Measurements from ENCODE around the gene UBAC1. TPM values are rescaled to one million over a fixed set of nuclear protein-coding genes. Genes with fewer than 3 reads are reported as not detected.

Gene UBAC1
- total and polyA plus RNA-seq, 10 of the 15 experiments (the other 5 are each of a cell fraction or from before 2014, with no cell fraction given) = 16.7 to 54.6 (median 38.5) TPM

GRCh38 chr9:136006169-136006568, 45.0 kb upstream of the UBAC1 start:
- Histone ChIP-seq H3K27ac (ENCODE audit: control insufficient read depth, insufficient read depth) (no peak overlapping the region), H3K4me1 (ENCODE audit: control insufficient read depth, insufficient read depth, low read length) (no peaks in the 10 kb centered on the region), H2AFZ (ENCODE audit: control insufficient read depth, low read depth, low read length) (no peak overlapping the region), H4K20me1 (ENCODE audit: control insufficient read depth, insufficient read depth) (no peaks in the 10 kb centered on the region; the same call in 1 of the 2 replicates), H3K9me3 (replicated peaks; ENCODE audit: control insufficient read depth, insufficient read depth, low read length) (no peaks in the 10 kb centered on the region), H3K9ac (ENCODE audit: control insufficient read depth, insufficient read depth, low read length) (no peak overlapping the region), H3K4me2 (ENCODE audit: control insufficient read depth, insufficient read depth) (no peak overlapping the region), H3K79me2 (ENCODE audit: control insufficient read depth, insufficient read depth, low read length) (no peaks in the 10 kb centered on the region), H3K4me3 (no peak overlapping the region), H3K27me3 (replicated peaks in 1 of 2; ENCODE audit: control insufficient read depth in 2 of 2, insufficient read depth in 2 of 2, low read length in 1 of 2) (no peaks in the 10 kb centered on the region), H3K36me3 (ENCODE audit: control insufficient read depth in 2 of 2, insufficient read depth in 2 of 2, low read length in 1 of 2) (no peaks in the 10 kb centered on the region; a peak in 1 of 4 replicates)
- ATAC-seq = no peak
- RAD21 ChIA-PET (ENCODE audit: unreplicated experiment) = no interaction called here
- CTCF ChIA-PET = no interaction called here
- POLR2A ChIA-PET = no interaction called here
- in situ Hi-C loops (cut with MboI) = no loop called here
- no peak for FAIRE-seq
- DNase-seq (ENCODE audit: low read depth, low spot score) = no peak
- 56% methylated on average over 7 of the region's 7 CpGs for WGBS (ENCODE audit: insufficient coverage, insufficient replicate concordance, low lambda C conversion rate, missing lambda C conversion rate)
- intact Hi-C loops (cut with micrococcal nuclease; ENCODE audit: unreplicated experiment) = no loop called here
- TF ChIP-seq FOXK2 (IDR thresholded peaks at IDR 0.05) (no peak), ZSCAN29 (IDR thresholded peaks at IDR 0.05) (no peak), TCF7 (IDR thresholded peaks at IDR 0.05; ENCODE audit: borderline replicate concordance) (no peak), KAT2A (conservative IDR thresholded peaks at IDR 0.05; ENCODE audit: control insufficient read depth, low read depth, low read length) (no peak), CBX5 (IDR thresholded peaks at IDR 0.05; ENCODE audit: low read depth) (no peak)
- BruUV-seq (replicated peaks) = no TSS peak
- SMC1A ChIA-PET (ENCODE audit: uncharacterized antibody, unreplicated experiment) = no interaction called here

GRCh38 chr9:136004712-136005111, 43.5 kb upstream of the UBAC1 start:
- ATAC-seq (no peak), FAIRE-seq (no peak), DNase-seq (ENCODE audit: low read depth, low spot score) (no peak)
- no peak overlapping the region for H3K9ac ChIP-seq (ENCODE audit: control insufficient read depth, insufficient read depth, low read length)
- no peak overlapping the region for H3K4me2 ChIP-seq (ENCODE audit: control insufficient read depth, insufficient read depth)
- H4K20me1 ChIP-seq (ENCODE audit: control insufficient read depth, insufficient read depth) = no peaks in the 10 kb centered on the region; the same call in 1 of the 2 replicates
- in situ Hi-C loops (cut with MboI) = no loop called here
- SMC1A ChIA-PET (ENCODE audit: uncharacterized antibody, unreplicated experiment) = no interaction called here
- BruUV-seq (replicated peaks) = no TSS peak
- no peak overlapping the region for H3K4me3 ChIP-seq
- CTCF ChIA-PET = no interaction called here
- no peaks in the 10 kb centered on the region for H3K4me1 ChIP-seq (ENCODE audit: control insufficient read depth, insufficient read depth, low read length)
- RAD21 ChIA-PET (ENCODE audit: unreplicated experiment) = no interaction called here
- no peaks in the 10 kb centered on the region for H3K9me3 ChIP-seq (replicated peaks; ENCODE audit: control insufficient read depth, insufficient read depth, low read length)
- POLR2A ChIA-PET = no interaction called here
- H3K36me3 ChIP-seq (ENCODE audit: control insufficient read depth in 2 of 2, insufficient read depth in 2 of 2, low read length in 1 of 2) = no peaks in the 10 kb centered on the region; a peak in 1 of 4 replicates
- no peaks in the 10 kb centered on the region for H3K79me2 ChIP-seq (ENCODE audit: control insufficient read depth, insufficient read depth, low read length)
- 44% methylated on average over 5 of the region's 15 CpGs for WGBS (ENCODE audit: insufficient coverage, insufficient replicate concordance, low lambda C conversion rate, missing lambda C conversion rate)
- no peak overlapping the region for H2AFZ ChIP-seq (ENCODE audit: control insufficient read depth, low read depth, low read length)
- H3K27me3 ChIP-seq (replicated peaks in 1 of 2; ENCODE audit: control insufficient read depth in 2 of 2, insufficient read depth in 2 of 2, low read length in 1 of 2) = no peaks in the 10 kb centered on the region
- intact Hi-C loops (cut with micrococcal nuclease; ENCODE audit: unreplicated experiment) = no loop called here
- no peak overlapping the region for H3K27ac ChIP-seq (ENCODE audit: control insufficient read depth, insufficient read depth)
- TF ChIP-seq CHD1 (IDR thresholded peaks at IDR 0.05; ENCODE audit: low read depth, low read length) (no peak), LARP7 (IDR thresholded peaks at IDR 0.05) (no peak), ZBTB33 (IDR thresholded peaks at IDR 0.05) (no peak), IRF3 (IDR thresholded peaks at IDR 0.05) (no peak), RAD21 (IDR thresholded peaks at IDR 0.05; ENCODE audit: insufficient read depth, low read depth, low read length) (no peak), USF2 (IDR thresholded peaks at IDR 0.05; ENCODE audit: borderline replicate concordance, low read depth, low read length) (no peak), IKZF1 (conservative IDR thresholded peaks at IDR 0.05) (no peak), BACH1 (IDR thresholded peaks at IDR 0.05; ENCODE audit: borderline replicate concordance) (no peak), CHD2 (IDR thresholded peaks at IDR 0.05; ENCODE audit: borderline replicate concordance, low read depth, low read length) (no peak), MYB (IDR thresholded peaks at IDR 0.05; ENCODE audit: borderline replicate concordance, low read depth, low read length) (no peak), SUPT20H (IDR thresholded peaks at IDR 0.05; ENCODE audit: borderline replicate concordance, control insufficient read depth, low read depth, low read length) (no peak), SIN3A (IDR thresholded peaks at IDR 0.05; ENCODE audit: low read depth, low read length) (no peak)
